Activated T-cell treated with anti-CD3 and anti-CD28 coated beads, Interleukin-2, amount 50 U/mL, for 72 hours (primary cell): Measurements from ENCODE around the gene CRY2. TPM values are rescaled to one million over a fixed set of nuclear protein-coding genes. Genes with fewer than 3 reads are reported as not detected.

Experiments
- ATAC-seq, 2 donors: fragments of 150-1000 bp; cut with Tn5 transposase; replicated peaks in 1 of 2; 2 replicates each; pipeline ENCODE4 v1.10.0; 2021; ENCODE audit warnings: moderate library complexity in 2 of 2, mild to moderate bottlenecking in 1 of 2
- DNase-seq, 2 donors: peaks; one replicate each; pipeline ENCODE4 v3.0.0; 2021 to 2022; ENCODE audit warnings: mixed read lengths in 1 of 2
- H3K27ac Mint-ChIP-seq: one replicate; pipeline ENCODE4 v1.8.0; 2022; ENCODE audit warnings: mild to moderate bottlenecking, moderate library complexity, mixed read lengths
- H3K27me3 Mint-ChIP-seq: one replicate; pipeline ENCODE4 v1.8.0; 2022; ENCODE audit warnings: low read depth, mixed read lengths
- H3K36me3 Mint-ChIP-seq, 2 donors: one replicate each; pipeline ENCODE4 v1.8.0; 2022; ENCODE audit warnings: mixed read lengths in 2 of 2, mild to moderate bottlenecking in 1 of 2; ENCODE audit not compliant: insufficient read depth in 2 of 2
- H3K4me1 Mint-ChIP-seq: one replicate; pipeline ENCODE4 v1.8.0; 2022; ENCODE audit warnings: low read depth, mixed read lengths
- H3K4me3 Mint-ChIP-seq, 2 donors: one replicate each; pipeline ENCODE4 v1.8.0; 2022; ENCODE audit warnings: mild to moderate bottlenecking in 2 of 2, mixed read lengths in 2 of 2, moderate library complexity in 2 of 2
- H3K9me3 Mint-ChIP-seq, 2 donors: one replicate each; pipeline ENCODE4 v1.8.0; 2022; ENCODE audit warnings: mixed read lengths in 2 of 2
- total RNA-seq, 2 donors: library from RNA; stranded (reverse); gene quantifications; one replicate each; pipeline ENCODE4 v1.2.3, GENCODE V29; 2022

Gene CRY2
- total RNA-seq, 2 donors from 2014 or later = 20.2 to 23.8 TPM

DNA sequence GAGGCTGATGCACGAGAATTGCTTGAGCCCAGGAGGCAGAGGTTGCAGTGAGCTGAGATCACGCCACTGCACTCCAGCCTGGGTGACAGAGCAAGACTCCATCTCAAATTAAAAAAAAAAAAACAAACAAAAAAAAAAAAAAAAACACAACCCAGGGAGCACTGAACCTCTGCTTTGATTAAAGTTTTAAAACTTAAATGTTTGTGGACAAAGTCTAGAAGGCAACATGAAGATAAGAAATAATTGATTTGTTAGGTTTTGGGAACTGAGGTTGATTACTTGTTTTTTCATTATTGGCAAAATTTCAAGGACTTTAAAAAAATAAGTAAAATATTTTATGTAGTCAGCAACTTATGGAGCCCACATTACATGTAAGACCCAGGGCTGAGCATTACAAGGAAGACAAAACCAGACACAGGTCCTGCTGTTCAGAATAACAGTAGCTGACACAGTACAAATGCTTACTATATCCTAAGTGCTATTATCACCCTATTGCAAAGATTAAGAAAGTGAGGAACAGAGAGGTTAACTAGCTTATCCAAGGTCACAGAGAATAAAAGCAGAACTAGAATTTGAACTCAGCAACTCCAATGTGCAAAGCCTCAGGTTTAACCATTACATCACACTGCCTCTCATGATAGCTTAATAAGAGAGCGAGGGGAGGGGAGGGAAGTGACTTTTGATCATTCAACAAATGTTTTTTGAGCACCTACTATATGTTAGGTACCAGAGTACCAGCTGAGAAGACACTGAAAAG lies 2.3 kb upstream of the CRY2 start:
- H3K4me3 Mint-ChIP-seq = peak overlapping the region in 1 of 2 donors; percentile 34
- no peaks in the 10 kb centered on the region for H3K36me3 Mint-ChIP-seq
- H3K4me1 Mint-ChIP-seq = peaks cover 47% of the 10 kb centered on the region
- no peak for ATAC-seq
- peaks cover 18% of the 10 kb centered on the region for H3K27me3 Mint-ChIP-seq
- peak overlapping the region; percentile 18 for H3K27ac Mint-ChIP-seq
- no peak for DNase-seq
- H3K9me3 Mint-ChIP-seq = no peaks in the 10 kb centered on the region

DNA sequence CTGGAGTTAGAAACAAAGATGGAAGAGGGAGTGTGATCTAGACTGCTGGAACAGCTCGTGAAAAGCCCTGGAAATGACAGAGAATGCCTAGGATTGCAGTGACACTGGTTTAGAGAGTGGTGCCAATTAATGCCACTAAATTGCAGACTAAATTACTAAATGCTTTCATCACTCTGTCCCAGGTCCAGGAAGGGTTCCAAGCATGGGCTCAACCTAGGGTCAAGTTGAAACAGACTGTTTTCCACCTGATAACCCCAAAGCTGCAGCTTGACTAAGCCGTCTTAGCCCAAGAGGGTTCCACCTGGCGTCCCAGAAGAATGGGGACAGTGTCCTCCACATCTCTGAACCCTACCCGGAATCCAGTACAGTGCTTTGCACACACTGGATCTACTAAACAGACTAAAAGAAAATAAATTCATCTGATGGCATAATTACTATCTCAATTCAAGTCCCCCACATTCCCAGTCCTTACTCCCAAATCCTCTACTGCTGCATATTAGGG lies 1.1 kb upstream of the CRY2 start:
- H3K27me3 Mint-ChIP-seq = peaks cover 18% of the 10 kb centered on the region
- no peak for DNase-seq
- no peak for ATAC-seq
- peak overlapping the region; percentile 89 to 98 for H3K4me3 Mint-ChIP-seq
- peaks cover 59% of the 10 kb centered on the region for H3K4me1 Mint-ChIP-seq
- H3K9me3 Mint-ChIP-seq = no peaks in the 10 kb centered on the region
- no peaks in the 10 kb centered on the region for H3K36me3 Mint-ChIP-seq
- peak overlapping the region; percentile 95 for H3K27ac Mint-ChIP-seq

DNA sequence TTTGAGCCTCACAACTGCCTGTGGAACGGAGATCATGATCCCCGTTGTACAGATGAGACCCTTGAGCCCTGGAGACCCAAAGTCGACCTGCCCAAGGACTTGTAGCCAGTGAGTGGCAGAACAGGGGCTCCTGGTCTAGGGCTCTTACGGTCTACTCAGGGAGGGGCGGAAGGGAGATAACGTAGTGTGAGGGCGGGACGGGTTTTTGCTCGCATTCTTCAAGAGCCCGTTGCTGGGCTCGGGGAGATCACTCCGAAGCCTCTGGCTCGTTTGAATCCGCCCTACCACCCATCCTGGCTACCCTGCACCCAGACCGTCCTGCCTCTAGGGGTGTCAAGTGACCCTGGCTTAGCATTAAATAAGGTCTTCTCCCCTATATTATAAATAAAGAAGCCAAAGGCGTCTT lies 639 bp downstream of the CRY2 start:
- H3K27ac Mint-ChIP-seq = no peak overlapping the region
- DNase-seq (peak; percentile 52 to 58), ATAC-seq (peak; percentile 31 to 32)
- peaks cover 13% of the 10 kb centered on the region for H3K27me3 Mint-ChIP-seq
- peak overlapping the region; percentile 89 to 98 for H3K4me3 Mint-ChIP-seq
- no peaks in the 10 kb centered on the region for H3K36me3 Mint-ChIP-seq
- no peaks in the 10 kb centered on the region for H3K9me3 Mint-ChIP-seq
- peaks cover 68% of the 10 kb centered on the region for H3K4me1 Mint-ChIP-seq

DNA sequence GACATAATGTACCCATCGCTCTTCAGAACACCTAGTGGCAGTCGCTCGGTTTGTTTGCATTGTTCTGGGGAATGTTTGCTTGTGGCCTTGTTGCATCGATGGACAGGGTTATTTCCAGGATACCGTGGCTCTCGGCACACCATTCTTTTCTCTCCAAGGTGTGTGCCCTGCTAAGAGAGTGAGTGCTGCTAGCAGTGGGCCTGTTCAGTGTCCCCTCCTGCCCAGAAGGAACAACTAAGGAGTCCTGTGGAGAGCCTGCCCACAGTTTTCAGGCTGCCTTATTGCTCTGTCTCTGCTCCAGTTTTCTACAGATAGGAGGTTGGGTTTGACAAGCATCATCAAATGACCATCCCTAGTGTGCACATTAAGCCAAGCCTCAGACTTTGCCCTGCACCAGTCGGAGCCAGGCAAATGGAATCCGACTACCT lies 1.4 kb downstream of the CRY2 start:
- no peak for DNase-seq
- no peaks in the 10 kb centered on the region for H3K36me3 Mint-ChIP-seq
- no peaks in the 10 kb centered on the region for H3K9me3 Mint-ChIP-seq
- H3K4me1 Mint-ChIP-seq = peaks cover 61% of the 10 kb centered on the region
- peaks cover 13% of the 10 kb centered on the region for H3K27me3 Mint-ChIP-seq
- no peak overlapping the region for H3K27ac Mint-ChIP-seq
- H3K4me3 Mint-ChIP-seq = peak overlapping the region; percentile 89 to 98
- no peak for ATAC-seq

DNA sequence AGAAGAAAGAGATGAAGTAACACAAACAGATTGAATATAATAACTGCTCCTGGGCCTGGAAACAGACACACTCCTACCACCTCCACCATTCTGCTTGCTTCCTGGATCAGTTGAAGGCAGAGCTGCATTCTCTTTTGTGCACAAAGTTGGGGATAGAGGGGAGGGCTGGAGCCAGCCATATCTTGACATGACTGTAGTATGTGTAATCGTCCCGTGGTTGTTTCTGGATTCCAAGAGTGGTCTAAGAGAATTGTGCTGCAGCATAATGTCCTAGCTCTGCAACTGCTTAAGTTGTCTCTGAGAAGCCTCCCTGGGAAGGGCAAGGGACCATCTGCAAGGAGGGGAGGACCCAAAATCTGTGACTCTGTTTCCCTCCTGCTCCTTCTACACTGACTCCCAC lies 3.2 kb downstream of the CRY2 start:
- Mint-ChIP-seq H3K27me3 (peaks cover 9% of the 10 kb centered on the region), H3K9me3 (no peaks in the 10 kb centered on the region), H3K27ac (no peak overlapping the region), H3K4me1 (peaks cover 54% of the 10 kb centered on the region), H3K36me3 (no peaks in the 10 kb centered on the region), H3K4me3 (no peak overlapping the region)
- DNase-seq (no peak), ATAC-seq (no peak)

DNA sequence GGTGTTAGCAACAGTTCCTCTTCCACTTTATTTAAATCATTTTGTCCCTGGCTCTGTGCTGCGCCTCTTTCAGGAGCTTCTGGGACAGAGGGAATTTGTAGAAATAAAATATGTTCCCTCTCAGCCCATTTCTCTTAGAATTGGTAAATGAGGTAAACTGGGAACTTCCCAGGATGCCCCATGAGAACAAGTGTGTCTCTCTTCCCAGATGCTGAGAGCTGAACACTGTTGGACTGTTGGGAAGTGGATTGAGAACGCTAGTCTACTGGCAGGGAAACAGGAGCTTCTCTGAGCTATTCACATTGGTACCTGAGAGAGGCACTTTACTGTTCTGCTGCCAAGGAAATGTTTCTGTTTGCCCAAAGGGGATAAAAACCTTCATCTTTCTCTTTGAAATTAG lies 4.0 kb downstream of the CRY2 start:
- no peaks in the 10 kb centered on the region for H3K9me3 Mint-ChIP-seq
- peaks cover 46% of the 10 kb centered on the region for H3K4me1 Mint-ChIP-seq
- H3K36me3 Mint-ChIP-seq = no peaks in the 10 kb centered on the region
- no peak overlapping the region for H3K4me3 Mint-ChIP-seq
- no peak overlapping the region for H3K27ac Mint-ChIP-seq
- no peak for DNase-seq
- no peak for ATAC-seq
- H3K27me3 Mint-ChIP-seq = peaks cover 1% of the 10 kb centered on the region

DNA sequence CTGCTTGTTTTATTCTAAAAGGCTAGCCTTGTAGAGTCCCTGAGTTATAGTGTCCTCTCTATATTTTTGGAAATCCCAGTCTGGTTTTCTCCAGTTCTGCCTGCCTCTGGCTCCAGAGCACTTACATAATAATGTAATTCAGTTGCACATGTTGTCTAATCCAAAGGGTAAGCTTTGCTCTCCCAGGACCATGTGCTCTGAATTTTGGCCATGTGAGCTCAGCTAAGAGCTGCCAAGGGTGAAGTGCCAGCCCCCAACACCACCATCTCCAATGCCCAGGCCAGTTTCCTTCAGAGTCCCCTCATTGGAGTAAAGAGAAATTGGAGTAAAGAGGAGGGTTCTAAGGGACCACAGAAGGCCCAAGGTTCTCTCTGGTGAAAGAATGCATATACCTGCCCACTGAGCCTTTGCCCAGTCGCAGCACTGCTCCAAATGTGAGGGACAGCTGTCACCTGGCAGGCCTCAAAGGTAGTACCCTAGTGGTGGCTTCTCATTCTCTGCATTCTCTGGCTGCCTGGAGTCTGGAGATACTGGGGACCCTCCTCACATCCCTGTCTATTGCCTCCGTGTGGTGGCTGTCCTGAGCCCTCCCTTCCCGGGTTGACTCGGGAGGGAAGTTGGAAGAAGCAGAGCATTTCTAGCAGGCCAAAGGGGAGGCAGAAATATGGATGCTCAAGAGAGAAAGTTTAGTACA lies 4.9 kb downstream of the CRY2 start:
- peaks cover 37% of the 10 kb centered on the region for H3K4me1 Mint-ChIP-seq
- H3K4me3 Mint-ChIP-seq = no peak overlapping the region
- H3K36me3 Mint-ChIP-seq = peaks cover 0 to under 1% of the 10 kb centered on the region in 2 donors
- H3K27me3 Mint-ChIP-seq = no peaks in the 10 kb centered on the region
- ATAC-seq (no peak), DNase-seq (no peak)
- no peak overlapping the region for H3K27ac Mint-ChIP-seq
- no peaks in the 10 kb centered on the region for H3K9me3 Mint-ChIP-seq

DNA sequence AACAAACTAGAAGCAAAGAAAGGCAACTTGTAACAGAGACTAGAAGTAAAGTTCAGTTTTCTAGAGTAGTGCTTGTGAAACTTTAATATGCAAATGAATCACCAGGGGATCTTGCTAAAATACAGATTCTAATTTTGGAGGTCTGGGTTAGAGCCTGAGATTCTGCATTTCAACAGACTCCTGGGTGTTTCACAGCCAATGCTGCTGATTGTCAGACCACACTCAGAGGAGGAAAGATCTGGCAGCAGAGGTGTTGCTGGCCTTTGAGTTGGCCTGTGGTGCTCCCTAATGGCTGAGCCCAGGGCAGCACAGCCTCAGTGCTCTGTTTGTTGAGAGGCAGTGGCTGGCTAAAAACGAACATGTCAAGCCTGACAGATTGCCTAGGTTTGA lies 5.4 kb downstream of the CRY2 start:
- no peak overlapping the region for H3K4me3 Mint-ChIP-seq
- H3K9me3 Mint-ChIP-seq = no peaks in the 10 kb centered on the region
- ATAC-seq (no peak), DNase-seq (no peak)
- no peak overlapping the region for H3K27ac Mint-ChIP-seq
- H3K4me1 Mint-ChIP-seq = peaks cover 37% of the 10 kb centered on the region
- peaks cover 0 to 4% of the 10 kb centered on the region in 2 donors for H3K36me3 Mint-ChIP-seq
- H3K27me3 Mint-ChIP-seq = no peaks in the 10 kb centered on the region

DNA sequence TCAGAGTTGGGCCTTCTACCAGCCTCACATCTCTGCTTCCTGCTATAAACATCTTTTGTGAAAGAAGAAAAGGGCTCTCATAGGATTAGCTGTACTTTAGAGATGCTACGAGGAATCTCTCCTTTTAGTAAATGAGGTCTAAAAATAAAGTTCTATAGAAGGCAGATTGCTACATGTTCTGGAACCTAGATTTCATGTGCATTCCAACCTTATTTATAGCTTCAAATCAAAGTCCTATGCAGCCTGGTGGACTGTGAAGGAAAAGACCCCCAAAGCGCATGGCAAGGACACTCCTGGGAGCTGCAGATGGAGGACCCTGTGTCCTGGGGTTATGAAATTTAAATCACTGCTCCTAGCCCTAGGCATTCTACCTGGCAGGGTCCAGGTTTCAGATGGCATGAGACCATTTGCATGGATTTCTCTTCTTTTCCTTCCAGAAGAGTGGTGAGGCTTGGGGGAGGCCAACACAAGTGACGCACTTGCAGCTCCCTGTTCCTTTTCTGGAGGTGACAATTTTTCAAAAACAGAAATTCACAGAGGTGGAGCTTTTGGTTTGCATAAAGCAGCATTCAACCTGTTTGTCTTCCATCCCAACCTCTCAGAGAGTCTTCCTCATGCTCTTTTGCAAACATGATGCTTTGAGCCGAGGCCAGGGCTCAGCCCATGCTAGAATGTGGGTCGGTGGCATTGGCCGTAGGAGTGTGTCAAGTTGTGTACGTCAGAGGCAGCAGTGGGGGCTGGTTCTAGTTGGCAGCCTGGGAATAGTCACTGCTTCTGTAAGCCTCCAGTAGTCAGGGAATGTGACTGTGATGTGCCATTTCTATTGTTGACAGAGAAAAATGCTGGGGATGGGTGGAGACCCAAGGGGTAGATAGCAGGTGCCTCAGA lies 6.3 kb downstream of the CRY2 start:
- Mint-ChIP-seq H3K27me3 (no peaks in the 10 kb centered on the region), H3K27ac (no peak overlapping the region), H3K4me3 (no peak overlapping the region), H3K9me3 (no peaks in the 10 kb centered on the region), H3K4me1 (peaks cover 32% of the 10 kb centered on the region), H3K36me3 (peaks cover 0 to 4% of the 10 kb centered on the region in 2 donors)
- DNase-seq (no peak), ATAC-seq (no peak)

DNA sequence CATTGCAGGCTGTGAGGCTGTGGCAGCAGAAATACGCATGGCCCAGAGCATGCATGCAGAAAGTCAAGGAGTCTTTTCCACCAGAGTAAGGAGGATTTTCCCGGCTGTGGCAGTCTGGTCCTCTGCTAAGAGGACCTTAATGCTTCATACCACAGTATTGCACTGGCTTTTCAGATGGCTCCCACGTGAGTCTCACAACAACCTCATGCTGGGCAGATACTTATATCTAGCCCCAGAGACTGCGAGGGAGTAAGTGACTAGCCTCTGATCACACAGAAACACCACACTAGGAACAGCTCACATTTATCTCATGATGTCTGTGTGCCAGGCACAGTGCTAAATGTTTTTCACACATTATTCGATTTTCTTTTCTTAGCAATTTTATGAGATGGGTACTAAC lies 8.0 kb downstream of the CRY2 start:
- no peak for ATAC-seq
- H3K27me3 Mint-ChIP-seq = no peaks in the 10 kb centered on the region
- DNase-seq = no peak
- peaks cover 20% of the 10 kb centered on the region for H3K4me1 Mint-ChIP-seq
- no peak overlapping the region for H3K27ac Mint-ChIP-seq
- H3K4me3 Mint-ChIP-seq = no peak overlapping the region
- no peaks in the 10 kb centered on the region for H3K9me3 Mint-ChIP-seq
- H3K36me3 Mint-ChIP-seq = peaks cover 0 to 4% of the 10 kb centered on the region in 2 donors

DNA sequence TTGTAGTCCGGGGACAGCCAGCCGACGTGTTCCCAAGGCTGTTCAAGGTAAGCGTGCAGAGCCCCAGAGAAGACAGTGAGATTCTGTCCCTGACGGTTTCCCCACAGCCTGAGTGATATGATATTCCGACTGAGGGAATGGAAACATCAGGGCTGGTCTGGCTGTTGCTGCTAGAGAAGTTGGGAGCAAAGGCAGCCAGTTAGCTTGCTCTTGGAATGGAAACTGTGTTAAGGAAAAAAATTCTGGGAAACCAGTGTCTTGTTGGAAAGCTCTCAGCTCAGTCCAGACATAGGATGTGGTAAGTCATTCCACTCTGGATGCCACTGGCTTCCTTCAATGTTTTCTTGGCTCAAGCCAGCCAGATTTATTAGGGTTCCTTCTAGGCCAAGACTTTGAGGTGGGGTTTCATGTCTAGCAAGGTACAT lies 8.8 kb downstream of the CRY2 start:
- Mint-ChIP-seq H3K9me3 (no peaks in the 10 kb centered on the region), H3K27me3 (no peaks in the 10 kb centered on the region), H3K36me3 (peaks cover 0 to 4% of the 10 kb centered on the region in 2 donors), H3K4me1 (peaks cover 13% of the 10 kb centered on the region), H3K4me3 (no peak overlapping the region), H3K27ac (no peak overlapping the region)
- no peak for DNase-seq
- no peak for ATAC-seq

DNA sequence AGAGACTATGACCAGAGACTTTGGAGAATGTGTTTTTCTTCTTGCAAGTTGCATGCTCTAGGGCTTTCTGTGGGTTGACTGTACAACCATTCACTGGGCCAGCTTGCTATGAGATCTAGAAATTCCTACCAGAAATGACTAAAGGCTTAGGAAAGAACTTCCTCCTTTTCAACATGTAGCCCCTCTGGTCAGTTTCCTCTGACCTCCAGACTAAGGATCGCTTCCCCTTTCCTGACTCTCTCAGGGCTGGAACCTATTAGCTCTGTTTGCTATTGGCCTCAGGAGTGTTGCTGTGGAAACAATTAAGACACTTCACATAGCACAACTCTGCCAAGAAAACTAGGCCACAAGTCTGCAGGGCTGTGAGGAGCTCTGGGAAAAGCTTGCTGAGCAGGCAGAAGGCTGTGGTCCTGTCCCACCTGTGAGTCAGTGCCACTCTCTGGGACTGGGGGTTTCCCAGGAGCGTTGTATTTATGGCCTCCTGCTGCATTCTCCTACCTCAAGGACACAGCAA lies 10.7 kb downstream of the CRY2 start:
- H3K9me3 Mint-ChIP-seq = no peaks in the 10 kb centered on the region
- no peak overlapping the region for H3K27ac Mint-ChIP-seq
- no peak overlapping the region for H3K4me3 Mint-ChIP-seq
- no peaks in the 10 kb centered on the region for H3K27me3 Mint-ChIP-seq
- ATAC-seq = no peak
- DNase-seq = no peak
- H3K4me1 Mint-ChIP-seq = no peaks in the 10 kb centered on the region
- peaks cover 0 to 4% of the 10 kb centered on the region in 2 donors for H3K36me3 Mint-ChIP-seq
